HG02885 (cell line): ENCODE data around the gene MTCL3.
A peak's percentile ranks its signal among the peaks of the same experiment; 100 is the strongest.

ENCODE experiments used
- ATAC-seq: cut with Tn5 transposase; IDR thresholded peaks from one replicate; pipeline ENCODE4 v1.9.1; 2021; ENCODE audit warnings: mild to moderate bottlenecking; ENCODE audit not compliant: unreplicated experiment, poor library complexity

Gene MTCL3

GRCh38 chr6:127515794-127516661, 3.1 kb downstream of the MTCL3 start:
- ATAC-seq, result peak; percentile 67

GRCh38 chr6:127515234-127515793, 3.8 kb downstream of the MTCL3 start:
- no peak for ATAC-seq

- no peak for ATAC-seq
These were observed 4.3 kb downstream of the MTCL3 start for GRCh38 chr6:127514773-127515227.

GRCh38 chr6:127514179-127514772, 4.9 kb downstream of the MTCL3 start:
- ATAC-seq, result no peak

GRCh38 chr6:127513425-127513824, 5.7 kb downstream of the MTCL3 start:
- ATAC-seq, result no peak

- no peak for ATAC-seq
These were observed 8.3 kb downstream of the MTCL3 start for GRCh38 chr6:127510876-127511275.

- ATAC-seq, result no peak
These were observed 12.2 kb downstream of the MTCL3 start for GRCh38 chr6:127506894-127507293.

GRCh38 chr6:127503022-127503421, 16.1 kb downstream of the MTCL3 start:
- no peak for ATAC-seq

- no peak for ATAC-seq
These were observed 21.7 kb downstream of the MTCL3 start for GRCh38 chr6:127497410-127497809.

GRCh38 chr6:127496471-127496870, 22.7 kb downstream of the MTCL3 start:
- no peak for ATAC-seq

- ATAC-seq, result no peak
These were observed 24.8 kb downstream of the MTCL3 start for GRCh38 chr6:127494240-127494767.

GRCh38 chr6:127489248-127489647, 29.9 kb downstream of the MTCL3 start:
- no peak for ATAC-seq

GRCh38 chr6:127486934-127487333, 32.2 kb downstream of the MTCL3 start:
- ATAC-seq, result no peak

GRCh38 chr6:127484212-127484863, 34.8 kb downstream of the MTCL3 start:
- peak; percentile 99 for ATAC-seq

- peak; percentile 0 for ATAC-seq
These were observed 35.6 kb downstream of the MTCL3 start for GRCh38 chr6:127483399-127484055.

- no peak for ATAC-seq
These were observed 36.8 kb downstream of the MTCL3 start for GRCh38 chr6:127482325-127482724.

GRCh38 chr6:127481628-127482027, 37.5 kb downstream of the MTCL3 start:
- ATAC-seq, result no peak

- ATAC-seq, result no peak
These were observed 38.0 kb downstream of the MTCL3 start for GRCh38 chr6:127481111-127481510.

GRCh38 chr6:127477658-127478057, 41.5 kb downstream of the MTCL3 start:
- ATAC-seq, result no peak

GRCh38 chr6:127475823-127476176, 43.3 kb downstream of the MTCL3 start:
- ATAC-seq, result no peak
